ENCODE measurements around the gene PPY. TPM values are rescaled to one million over a fixed set of nuclear protein-coding genes. Genes with fewer than 3 reads are reported as not detected.
A peak's percentile ranks its signal among the peaks of the same experiment; 100 is the strongest.

Gene PPY
- total RNA-seq, 2 experiments from 2014 or later, result not detected

- Mint-ChIP-seq H3K27ac (peak overlapping the region; percentile 61), H3K4me1 (ENCODE audit: low read depth) (peaks cover 7% of the 10 kb centered on the region), H3K27me3 (no peaks in the 10 kb centered on the region), H3K4me3 (peak overlapping the region; percentile 63), H3K36me3 (ENCODE audit: low read depth) (no peaks in the 10 kb centered on the region), H3K9me3 (no peaks in the 10 kb centered on the region)
- peak; percentile 36 for TF ChIP-seq CTCF (IDR thresholded peaks at IDR 0.05)
- intact Hi-C loops (cut with micrococcal nuclease), result no loop called here
- DNase-seq (peak; percentile 65), ATAC-seq (peak; percentile 78)
- CTCF ChIA-PET, result interaction anchor here (1.0 to 4.4 kb wide), 5 partner anchors 8 to 39 kb away, joined by 3 to 34 read pairs (median 4); no protein-coding TSS in a partner anchor
- POLR2A ChIA-PET, result no interaction called here
Measured at GRCh38 chr17:43917348-43918025, 24.8 kb downstream of the PPY start.

GRCh38 chr17:43917016-43917347, 25.3 kb downstream of the PPY start:
- DNase-seq, result no peak
- peaks cover 7% of the 10 kb centered on the region for H3K4me1 Mint-ChIP-seq (ENCODE audit: low read depth)
- no peak for TF ChIP-seq CTCF (IDR thresholded peaks at IDR 0.05)
- peak overlapping the region; percentile 63 for H3K4me3 Mint-ChIP-seq
- no peaks in the 10 kb centered on the region for H3K27me3 Mint-ChIP-seq
- CTCF ChIA-PET, result interaction anchor here (1.3 to 4.4 kb wide), 3 partner anchors 8 to 38 kb away, joined by 3 to 34 read pairs (median 4); no protein-coding TSS in a partner anchor
- ATAC-seq, result no peak
- intact Hi-C loops (cut with micrococcal nuclease), result no loop called here
- POLR2A ChIA-PET, result no interaction called here
- H3K36me3 Mint-ChIP-seq (ENCODE audit: low read depth), result no peaks in the 10 kb centered on the region
- H3K9me3 Mint-ChIP-seq, result no peaks in the 10 kb centered on the region
- peak overlapping the region; percentile 30 for H3K27ac Mint-ChIP-seq

- CTCF ChIA-PET, result no interaction called here
Measured at GRCh38 chr17:43916385-43916784, 25.9 kb downstream of the PPY start.

GRCh38 chr17:43915559-43915958, 26.7 kb downstream of the PPY start:
- no peak overlapping the region for H3K4me3 Mint-ChIP-seq
- no peaks in the 10 kb centered on the region for H3K36me3 Mint-ChIP-seq (ENCODE audit: low read depth)
- DNase-seq (no peak), ATAC-seq (no peak)
- H3K4me1 Mint-ChIP-seq (ENCODE audit: low read depth), result peaks cover 7% of the 10 kb centered on the region
- ChIA-PET CTCF (no interaction called here), POLR2A (interaction anchor here (1.4 kb wide), 1 partner anchor 71 kb away, joined by 3 read pairs; no protein-coding TSS in a partner anchor)
- H3K27ac Mint-ChIP-seq, result no peak overlapping the region
- intact Hi-C loops (cut with micrococcal nuclease), result no loop called here
- H3K27me3 Mint-ChIP-seq, result no peaks in the 10 kb centered on the region
- H3K9me3 Mint-ChIP-seq, result no peaks in the 10 kb centered on the region
- TF ChIP-seq CTCF (IDR thresholded peaks at IDR 0.05), result no peak

More at GRCh38 chr17:43916385-43916784, 25.9 kb downstream of the PPY start:
- ATAC-seq, result no peak
- Mint-ChIP-seq H3K27ac (no peak overlapping the region), H3K36me3 (ENCODE audit: low read depth) (no peaks in the 10 kb centered on the region), H3K27me3 (no peaks in the 10 kb centered on the region), H3K4me3 (no peak overlapping the region), H3K4me1 (ENCODE audit: low read depth) (peaks cover 7% of the 10 kb centered on the region), H3K9me3 (no peaks in the 10 kb centered on the region)
- POLR2A ChIA-PET, result no interaction called here
- intact Hi-C loops (cut with micrococcal nuclease), result no loop called here
- no peak for TF ChIP-seq CTCF (IDR thresholded peaks at IDR 0.05)
- no peak for DNase-seq

- H3K4me1 Mint-ChIP-seq (ENCODE audit: low read depth), result peaks cover 7% of the 10 kb centered on the region
- H3K9me3 Mint-ChIP-seq, result no peaks in the 10 kb centered on the region
- H3K27ac Mint-ChIP-seq, result no peak overlapping the region
- ChIA-PET CTCF (interaction anchor here (0.8 to 1.7 kb wide), 9 partner anchors 9 to 79 kb away, joined by 3 to 8 read pairs (median 3); no protein-coding TSS in a partner anchor), POLR2A (interaction anchor here (1.4 kb wide), 1 partner anchor 72 kb away, joined by 3 read pairs; no protein-coding TSS in a partner anchor)
- H3K4me3 Mint-ChIP-seq, result no peak overlapping the region
- H3K27me3 Mint-ChIP-seq, result no peaks in the 10 kb centered on the region
- ATAC-seq (no peak), DNase-seq (no peak)
- no peak for TF ChIP-seq CTCF (IDR thresholded peaks at IDR 0.05)
- no peaks in the 10 kb centered on the region for H3K36me3 Mint-ChIP-seq (ENCODE audit: low read depth)
- intact Hi-C loops (cut with micrococcal nuclease), result no loop called here
Measured at GRCh38 chr17:43914451-43914850, 27.8 kb downstream of the PPY start.
